ENCODE data around the gene HEATR1.
"Not testable (repeated sequence)": the region's sequence is repeated elsewhere in the genome, so short reads cannot be mapped to it uniquely, and the experiment has no call there.

HEATR1 gene

DNA sequence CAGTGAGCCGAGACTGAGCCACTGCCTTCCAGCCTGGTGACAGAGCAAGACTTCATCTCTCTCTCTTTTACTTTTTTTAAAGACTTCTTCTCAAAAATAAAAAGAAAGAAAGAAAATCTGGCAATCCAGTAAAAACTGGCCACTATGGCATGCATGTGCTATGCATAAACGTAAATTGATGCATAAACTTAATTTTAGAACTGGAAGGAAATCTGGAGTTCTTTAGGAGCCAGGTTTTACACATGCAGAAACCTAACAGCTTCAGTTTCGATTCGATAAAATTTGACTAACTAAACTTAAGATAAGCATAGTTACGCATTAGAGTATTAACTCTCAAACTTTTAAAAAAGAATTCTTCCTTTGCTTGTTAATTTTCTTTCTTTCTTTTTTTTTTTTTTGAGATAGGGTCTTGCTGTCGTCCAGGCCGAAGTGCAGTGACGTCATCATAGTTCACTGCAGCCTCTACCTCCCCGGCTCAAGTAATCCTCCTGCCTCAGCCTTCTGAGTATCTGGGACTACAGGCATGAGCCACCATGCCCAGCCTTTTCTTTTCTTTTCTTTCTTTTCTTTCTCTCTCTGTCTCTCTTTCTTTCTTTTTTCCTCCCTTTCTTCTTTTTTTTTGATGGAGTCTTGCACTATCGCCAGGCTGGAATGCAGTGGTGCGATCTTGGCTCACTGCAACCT is 92.4 kb downstream of the HEATR1 start:
- DNase-seq (ENCODE audit: extremely low spot score), result no peak
- ChIA-PET POLR2A (no interaction called here), CTCF (interaction anchor here (0.5 kb wide), 1 partner anchor 15 kb away, joined by 3 read pairs; no protein-coding TSS in a partner anchor)

DNA sequence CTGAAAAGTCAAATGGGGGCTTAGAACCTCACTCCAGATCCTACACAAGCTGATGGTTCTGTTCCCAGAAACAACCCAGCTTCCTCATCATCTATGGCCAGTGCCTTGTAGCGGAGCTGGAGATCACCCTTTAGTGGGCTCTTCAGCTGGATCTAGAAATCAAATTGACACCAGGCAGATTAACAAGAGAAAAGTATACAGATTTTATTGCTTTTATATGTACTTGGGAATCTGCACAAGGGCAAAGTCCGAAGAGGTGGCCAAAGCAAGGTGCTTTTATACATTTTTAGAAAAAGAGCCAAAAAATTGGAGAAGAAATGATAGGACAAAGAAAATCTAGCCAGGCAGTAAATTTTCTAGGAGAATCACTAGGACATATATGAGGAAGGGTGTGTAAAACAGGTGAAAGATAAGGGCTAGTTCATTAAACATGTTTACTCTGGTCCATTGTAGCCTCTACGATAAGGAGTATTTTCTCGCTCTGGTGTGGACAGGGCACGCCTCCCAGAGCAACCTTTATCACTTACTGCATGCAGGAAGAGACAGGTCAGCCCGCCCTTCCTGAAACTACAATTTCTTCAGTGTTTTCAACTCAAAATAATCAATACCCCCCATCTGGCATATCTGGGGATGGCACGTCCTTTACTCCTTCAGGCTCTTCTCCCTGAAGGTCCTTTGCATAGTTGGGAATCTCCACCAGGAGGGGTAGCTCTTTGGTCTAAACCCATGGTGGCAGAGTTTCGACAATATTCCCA is 94.5 kb downstream of the HEATR1 start:
- ChIA-PET CTCF (interaction anchor here (1.3 kb wide), 1 partner anchor 76 kb away, joined by 4 read pairs; no protein-coding TSS in a partner anchor), POLR2A (interaction anchor here (1.5 kb wide), 1 partner anchor 95 kb away, joined by 4 read pairs; the partner anchor contains the start of gene HEATR1)
- TF ChIP-seq HDGF (IDR thresholded peaks at IDR 0.05; ENCODE audit: borderline replicate concordance) (no peak), ARNT (IDR thresholded peaks at IDR 0.05) (no peak), ELF4 (IDR thresholded peaks at IDR 0.05) (no peak), BHLHE40 (IDR thresholded peaks at IDR 0.05; ENCODE audit: borderline replicate concordance) (no peak), SP1 (IDR thresholded peaks at IDR 0.05) (no peak), FOXK2 (IDR thresholded peaks at IDR 0.05) (no peak)
- TF ChIP-seq, protein P1, sequence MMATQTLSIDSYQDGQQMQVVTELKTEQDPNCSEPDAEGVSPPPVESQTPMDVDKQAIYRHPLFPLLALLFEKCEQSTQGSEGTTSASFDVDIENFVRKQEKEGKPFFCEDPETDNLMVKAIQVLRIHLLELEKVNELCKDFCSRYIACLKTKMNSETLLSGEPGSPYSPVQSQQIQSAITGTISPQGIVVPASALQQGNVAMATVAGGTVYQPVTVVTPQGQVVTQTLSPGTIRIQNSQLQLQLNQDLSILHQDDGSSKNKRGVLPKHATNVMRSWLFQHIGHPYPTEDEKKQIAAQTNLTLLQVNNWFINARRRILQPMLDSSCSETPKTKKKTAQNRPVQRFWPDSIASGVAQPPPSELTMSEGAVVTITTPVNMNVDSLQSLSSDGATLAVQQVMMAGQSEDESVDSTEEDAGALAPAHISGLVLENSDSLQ (IDR thresholded peaks at IDR 0.05), result no peak
- no peak for DNase-seq (ENCODE audit: extremely low spot score)

More for the DNA sequence above, 92.4 kb downstream of the HEATR1 start:
- no peak for TF ChIP-seq FOXM1 (IDR thresholded peaks at IDR 0.05; ENCODE audit: borderline replicate concordance)
- TF ChIP-seq SUZ12 (IDR thresholded peaks at IDR 0.05), result no peak

DNA sequence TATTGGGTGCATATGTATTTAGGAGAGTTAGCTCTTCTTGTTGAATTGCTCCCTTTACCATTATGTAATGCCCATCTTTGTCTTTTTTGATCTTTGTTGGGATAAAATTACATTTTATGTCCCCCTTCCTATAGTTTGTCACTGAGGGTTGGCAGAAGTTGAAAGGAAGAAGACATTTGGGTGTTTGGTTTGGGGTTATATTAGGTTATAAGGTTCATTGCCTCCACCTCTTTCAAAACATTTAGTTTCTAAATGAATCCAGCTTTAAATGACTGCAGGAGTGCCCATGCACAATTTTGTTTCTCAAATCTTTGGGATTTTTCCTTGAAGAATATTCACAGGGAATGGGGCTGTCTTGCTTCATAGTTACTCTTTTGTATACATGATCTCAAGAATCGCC is 95.1 kb downstream of the HEATR1 start:
- CTCF ChIA-PET, result interaction anchor here (1.3 kb wide), 1 partner anchor 75 kb away, joined by 4 read pairs; no protein-coding TSS in a partner anchor
- TF ChIP-seq SUZ12 (IDR thresholded peaks at IDR 0.05), result no peak
- TF ChIP-seq TARDBP (IDR thresholded peaks at IDR 0.05), result no peak
- no peak for TF ChIP-seq FOXA1 (IDR thresholded peaks at IDR 0.05)
- TF ChIP-seq FOXM1 (IDR thresholded peaks at IDR 0.05; ENCODE audit: borderline replicate concordance), result no peak
- TF ChIP-seq L3MBTL2 (conservative IDR thresholded peaks at IDR 0.05), result no peak
- no peak for TF ChIP-seq BHLHE40 (IDR thresholded peaks at IDR 0.05; ENCODE audit: borderline replicate concordance)
- TF ChIP-seq HDGF (IDR thresholded peaks at IDR 0.05; ENCODE audit: borderline replicate concordance), result no peak
- TF ChIP-seq SP1 (IDR thresholded peaks at IDR 0.05), result no peak
- no peak for TF ChIP-seq CTBP1 (IDR thresholded peaks at IDR 0.05; ENCODE audit: borderline replicate concordance)
- no peak for TF ChIP-seq FOXK2 (IDR thresholded peaks at IDR 0.05)
- no peak for TF ChIP-seq ARNT (IDR thresholded peaks at IDR 0.05)
- TF ChIP-seq ELF4 (IDR thresholded peaks at IDR 0.05), result no peak
- POLR2A ChIA-PET, result no interaction called here
- no peak for DNase-seq (ENCODE audit: extremely low spot score)

DNA sequence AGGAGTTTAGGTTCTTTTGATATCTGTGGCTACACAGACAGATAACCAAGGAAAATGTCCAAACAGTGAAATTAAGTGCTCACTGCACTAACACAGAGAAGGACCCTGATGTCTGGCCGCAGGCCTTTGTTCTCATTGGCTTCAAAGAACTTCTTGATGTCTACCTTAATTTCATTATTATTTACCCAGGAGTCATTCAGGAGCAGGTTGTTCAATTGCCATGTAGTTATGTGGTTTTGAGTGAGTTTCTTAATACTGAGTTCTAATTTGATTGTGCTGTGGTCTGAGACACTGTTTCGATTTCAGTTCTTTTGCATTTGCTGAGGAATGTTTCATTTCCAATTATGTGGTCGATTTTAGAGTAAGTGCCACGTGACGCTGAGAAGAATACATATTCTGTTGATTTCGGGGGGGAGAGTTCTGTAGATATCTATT is 95.7 kb downstream of the HEATR1 start:
- CTCF ChIA-PET, result interaction anchor here (1.3 kb wide), 1 partner anchor 75 kb away, joined by 4 read pairs; no protein-coding TSS in a partner anchor
- POLR2A ChIA-PET, result no interaction called here
- no peak for DNase-seq (ENCODE audit: extremely low spot score)
- TF ChIP-seq FOXK2 (IDR thresholded peaks at IDR 0.05), result no peak

DNA sequence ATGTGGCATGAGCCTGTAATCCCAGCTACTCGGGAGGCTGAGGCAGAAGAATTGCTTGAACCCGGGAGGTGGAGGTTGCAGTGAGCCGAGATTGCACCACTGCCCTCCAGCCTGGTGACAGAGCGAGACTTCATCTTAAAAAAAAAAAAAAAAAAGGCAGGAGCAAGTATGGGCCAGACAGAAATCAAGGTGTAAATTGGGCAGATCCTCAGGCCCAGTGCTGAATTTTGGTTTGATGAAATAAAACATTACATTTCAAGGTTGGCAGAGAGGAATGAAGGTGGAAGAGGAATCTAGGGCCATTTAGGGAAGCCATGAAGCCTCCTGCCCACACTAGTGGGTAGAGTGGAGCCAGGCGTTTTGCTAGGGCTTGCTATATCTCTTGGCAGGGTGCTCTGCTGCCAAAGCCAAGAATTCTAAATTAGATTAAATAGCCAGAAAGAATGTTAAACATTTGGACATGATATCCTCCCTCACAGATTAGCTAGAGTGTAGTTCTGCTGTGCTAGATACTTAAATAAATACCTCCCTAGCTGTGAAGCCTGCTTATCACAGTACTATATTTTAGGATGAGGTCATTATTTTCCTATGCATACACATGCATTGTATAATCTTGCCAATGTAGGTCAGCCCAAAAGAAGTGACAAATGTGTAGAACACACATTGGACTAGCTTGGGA is 97.2 kb downstream of the HEATR1 start:
- no peak for DNase-seq (ENCODE audit: extremely low spot score)
- ChIA-PET POLR2A (no interaction called here), CTCF (no interaction called here)
- TF ChIP-seq TARDBP (IDR thresholded peaks at IDR 0.05) (no peak), CTBP1 (IDR thresholded peaks at IDR 0.05; ENCODE audit: borderline replicate concordance) (no peak), ARNT (IDR thresholded peaks at IDR 0.05) (no peak), HDGF (IDR thresholded peaks at IDR 0.05; ENCODE audit: borderline replicate concordance) (no peak), FOXM1 (IDR thresholded peaks at IDR 0.05; ENCODE audit: borderline replicate concordance) (no peak), ZNF384 (IDR thresholded peaks at IDR 0.05) (no peak; the same call in none of the 2 replicates), FOXK2 (IDR thresholded peaks at IDR 0.05) (no peak), NFRKB (IDR thresholded peaks at IDR 0.05) (no peak), BHLHE40 (IDR thresholded peaks at IDR 0.05; ENCODE audit: borderline replicate concordance) (no peak), L3MBTL2 (conservative IDR thresholded peaks at IDR 0.05) (no peak)

DNA sequence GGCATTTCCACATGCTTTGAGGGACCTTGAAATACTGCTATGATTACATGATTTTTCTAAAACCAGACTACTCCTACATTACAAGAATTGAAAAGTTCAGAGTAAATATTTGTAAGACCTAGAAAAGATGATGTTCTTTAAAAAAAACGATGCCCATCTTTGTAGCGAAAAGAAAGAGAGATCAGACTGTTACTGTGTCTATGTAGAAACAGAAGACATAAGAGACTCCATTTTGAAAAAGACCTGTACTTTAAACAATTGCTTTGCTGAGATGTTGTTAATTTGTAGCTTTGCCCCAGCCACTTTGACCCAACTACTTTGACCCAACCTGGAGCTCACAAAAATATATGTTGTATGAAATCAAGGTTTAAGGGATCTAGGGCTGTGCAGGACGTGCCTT is 100.0 kb downstream of the HEATR1 start:
- CTCF ChIA-PET, result interaction anchor here (1.2 kb wide), 1 partner anchor 23 kb away, joined by 6 read pairs; no protein-coding TSS in a partner anchor
- POLR2A ChIA-PET; DNase-seq (ENCODE audit: extremely low spot score): not testable (repeated sequence)

DNA sequence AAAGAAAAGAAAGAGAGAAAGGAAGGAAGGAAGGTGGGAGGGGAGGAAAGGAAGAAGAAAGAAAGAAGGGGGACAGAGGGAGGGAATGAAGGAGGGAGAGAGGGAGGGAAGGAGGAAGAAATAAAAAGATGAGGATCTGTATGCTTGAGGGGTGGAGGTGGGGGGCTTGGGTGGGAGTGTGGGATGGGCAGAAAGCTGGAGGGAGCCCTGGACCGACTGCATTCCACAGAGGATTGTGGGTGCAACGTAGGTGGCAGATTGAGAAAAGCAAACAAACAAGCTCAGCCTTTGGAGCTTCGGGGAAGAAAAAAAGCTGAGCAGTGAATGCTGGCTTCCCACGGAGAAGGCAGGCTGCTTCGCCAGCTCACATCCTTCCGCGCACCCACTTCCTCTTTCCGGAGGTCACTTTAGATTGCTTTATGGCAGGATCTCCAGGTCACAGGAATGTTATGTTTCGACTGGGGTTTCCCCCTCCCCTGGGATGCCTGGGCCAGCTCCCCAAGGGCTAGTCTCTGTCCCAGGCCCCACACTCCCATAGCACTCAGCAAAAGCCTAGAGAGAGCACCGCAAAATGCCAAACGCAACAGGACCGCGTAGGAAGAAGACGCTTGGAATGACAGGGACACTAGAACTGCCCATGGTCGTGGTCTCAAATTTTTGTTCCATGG is 101.2 kb downstream of the HEATR1 start:
- TF ChIP-seq, protein P1 (IDR thresholded peaks at IDR 0.05), result no peak
- TF ChIP-seq LEF1 (IDR thresholded peaks at IDR 0.05; ENCODE audit: borderline replicate concordance) (no peak), CTBP1 (IDR thresholded peaks at IDR 0.05; ENCODE audit: borderline replicate concordance) (no peak), NFRKB (IDR thresholded peaks at IDR 0.05) (no peak), ARNT (IDR thresholded peaks at IDR 0.05) (no peak), L3MBTL2 (conservative IDR thresholded peaks at IDR 0.05) (no peak), FOXM1 (IDR thresholded peaks at IDR 0.05; ENCODE audit: borderline replicate concordance) (no peak), HDGF (IDR thresholded peaks at IDR 0.05; ENCODE audit: borderline replicate concordance) (no peak), SP1 (IDR thresholded peaks at IDR 0.05) (no peak), TARDBP (IDR thresholded peaks at IDR 0.05) (no peak), BHLHE40 (IDR thresholded peaks at IDR 0.05; ENCODE audit: borderline replicate concordance) (no peak), SUZ12 (IDR thresholded peaks at IDR 0.05) (no peak), FOXK2 (IDR thresholded peaks at IDR 0.05) (no peak), ZNF384 (IDR thresholded peaks at IDR 0.05) (no peak), ELF4 (IDR thresholded peaks at IDR 0.05) (no peak), FOXA1 (IDR thresholded peaks at IDR 0.05) (no peak)
- ChIA-PET POLR2A (no interaction called here), CTCF (interaction anchor here (1.1 to 1.2 kb wide), 2 partner anchors 8 to 25 kb away, joined by 3 to 6 read pairs; no protein-coding TSS in a partner anchor)
- DNase-seq (ENCODE audit: extremely low spot score), result peak; percentile 60

Measured in HEK293T (cell line).